T-helper 1 cell (primary cell): ENCODE results near the gene GNG7.
"Not testable (repeated sequence)": the region's sequence is repeated elsewhere in the genome, so short reads cannot be mapped to it uniquely, and the experiment has no call there.

Source experiments
- DNase-seq, 5 donors: peaks; one replicate each; pipeline ENCODE4 v3.0.0-alpha.2; 2012 to 2020

Gene GNG7

DNA sequence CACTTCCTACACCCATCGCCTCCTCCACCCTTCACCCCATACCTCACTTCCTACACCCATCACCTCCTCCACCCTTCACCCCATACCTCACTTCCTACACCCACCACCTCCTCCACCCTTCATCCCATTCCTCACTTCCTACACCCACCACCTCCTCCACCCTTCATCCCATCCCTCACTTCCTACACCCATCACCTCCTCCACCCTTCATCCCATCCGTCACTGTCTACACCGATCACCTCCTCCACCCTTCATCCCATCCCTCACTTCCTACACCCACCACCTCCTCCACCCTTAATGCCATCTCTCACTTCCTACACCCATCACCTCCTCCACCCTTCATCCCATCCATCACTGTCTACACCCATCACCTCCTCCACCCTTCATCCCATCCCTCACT, 10.7 kb upstream of the GNG7 start:
- DNase-seq: not testable (repeated sequence)

DNA sequence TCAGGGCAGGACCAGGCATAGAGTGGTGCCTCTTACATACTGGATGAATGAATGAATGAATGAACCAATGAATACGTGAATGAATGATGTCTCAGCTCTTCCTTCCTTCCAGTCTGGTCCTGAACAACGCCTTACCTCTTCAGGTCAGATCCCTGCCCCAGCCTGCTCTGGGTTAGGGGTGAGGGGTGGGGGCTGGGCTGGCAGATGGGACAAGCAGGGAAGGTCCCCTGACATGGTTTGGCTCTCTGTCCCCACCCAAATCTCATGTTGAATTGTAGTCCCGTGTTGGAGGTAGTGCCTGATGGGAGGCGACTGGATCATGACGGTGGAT, 9.3 kb upstream of the GNG7 start:
- DNase-seq: no peak

DNA sequence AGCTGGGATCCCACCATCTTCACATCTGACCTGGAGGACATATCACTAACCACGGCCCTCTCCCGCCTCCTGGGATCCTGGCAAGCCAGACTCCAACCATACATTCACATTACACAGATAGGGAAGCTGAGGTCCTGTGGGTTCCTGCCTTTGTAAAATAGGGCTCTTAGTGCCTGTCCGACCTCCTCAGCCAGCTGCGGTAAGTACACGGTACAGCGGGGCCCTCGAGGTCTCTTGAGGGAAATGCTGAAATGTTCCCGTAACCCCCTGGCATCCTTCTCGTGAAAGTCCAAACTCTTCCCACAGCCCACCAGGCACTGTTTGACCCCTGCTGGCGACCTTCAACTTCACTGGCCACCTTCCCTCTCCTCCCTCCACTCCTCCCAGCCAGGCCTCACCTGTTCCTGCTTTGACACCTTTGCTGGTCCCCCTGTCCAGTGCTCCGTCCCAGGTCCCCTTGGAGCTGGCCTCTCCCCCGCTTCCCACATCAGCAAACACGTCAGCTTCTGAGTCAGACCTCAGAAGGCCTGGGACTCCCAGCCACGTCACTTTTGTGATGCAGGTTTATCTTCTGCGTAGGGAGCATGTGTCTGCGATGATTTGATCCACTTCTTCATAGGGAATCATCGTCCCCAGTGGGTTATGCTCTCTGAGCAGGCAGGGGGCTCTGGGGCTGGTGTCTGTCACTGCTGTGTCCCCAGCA, 8.8 kb upstream of the GNG7 start:
- no peak for DNase-seq

DNA sequence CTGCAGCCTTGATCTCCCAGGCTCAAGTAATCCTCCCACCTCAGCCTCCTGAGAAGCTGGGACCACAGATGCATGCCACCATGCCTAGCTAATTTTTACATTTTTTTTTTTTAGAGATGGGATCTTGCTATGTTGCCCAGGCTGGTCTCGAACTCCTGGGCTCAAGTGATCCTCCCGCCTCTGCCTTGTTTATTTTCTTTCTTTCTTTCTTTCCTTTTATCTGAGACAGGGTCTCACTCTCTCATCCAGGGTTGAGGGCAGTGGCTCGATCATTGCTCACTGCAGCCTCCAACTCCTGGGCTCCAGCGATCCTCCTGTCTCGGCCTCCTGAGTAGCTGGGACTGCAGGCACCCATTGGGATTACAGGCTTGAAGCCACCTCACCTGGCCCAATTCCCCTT, 3.8 kb upstream of the GNG7 start:
- DNase-seq: no peak

DNA sequence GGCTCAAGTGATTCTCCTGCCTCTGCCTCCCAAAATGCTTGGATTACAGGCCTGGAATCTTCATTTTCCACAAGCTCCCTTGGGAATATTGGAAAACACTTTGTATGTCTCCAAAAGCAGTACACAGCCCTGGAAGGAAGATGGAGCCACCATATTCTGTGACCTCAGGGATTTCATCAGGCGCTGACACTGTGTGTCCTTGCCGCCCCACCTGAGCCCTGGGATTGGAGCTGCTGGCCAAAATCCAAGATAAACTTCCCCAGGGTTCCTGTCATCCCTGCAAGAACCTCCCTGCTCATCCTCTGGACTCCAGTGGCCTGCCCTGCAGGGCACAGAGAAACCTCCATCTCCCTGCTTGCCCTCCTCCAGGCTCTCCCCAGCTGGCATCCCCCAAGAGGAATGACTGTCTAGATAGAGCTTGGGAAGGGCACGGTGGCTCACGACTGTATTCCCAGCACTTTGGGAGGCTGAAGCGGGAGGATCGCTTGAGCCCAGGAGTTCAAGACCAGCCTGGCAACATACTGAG, 1.3 kb upstream of the GNG7 start:
- no peak for DNase-seq

DNA sequence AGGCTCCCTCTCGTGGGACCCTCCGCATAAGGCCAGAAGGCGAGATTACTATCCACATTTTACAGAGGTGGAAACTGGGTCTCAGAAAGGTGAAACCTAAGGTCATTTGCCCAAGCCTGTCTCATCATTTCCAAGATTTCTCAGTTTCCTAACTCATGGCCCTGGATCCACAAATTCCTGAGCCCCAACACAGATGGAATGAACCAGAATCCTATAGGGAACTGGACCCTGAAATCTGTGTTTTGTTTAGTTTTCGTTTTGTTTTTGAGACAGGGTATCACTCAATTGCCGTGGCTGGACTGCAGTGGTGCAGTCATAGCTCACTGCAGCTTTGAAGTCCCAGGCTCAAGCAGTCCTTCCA, 563 bp upstream of the GNG7 start:
- DNase-seq: no peak

DNA sequence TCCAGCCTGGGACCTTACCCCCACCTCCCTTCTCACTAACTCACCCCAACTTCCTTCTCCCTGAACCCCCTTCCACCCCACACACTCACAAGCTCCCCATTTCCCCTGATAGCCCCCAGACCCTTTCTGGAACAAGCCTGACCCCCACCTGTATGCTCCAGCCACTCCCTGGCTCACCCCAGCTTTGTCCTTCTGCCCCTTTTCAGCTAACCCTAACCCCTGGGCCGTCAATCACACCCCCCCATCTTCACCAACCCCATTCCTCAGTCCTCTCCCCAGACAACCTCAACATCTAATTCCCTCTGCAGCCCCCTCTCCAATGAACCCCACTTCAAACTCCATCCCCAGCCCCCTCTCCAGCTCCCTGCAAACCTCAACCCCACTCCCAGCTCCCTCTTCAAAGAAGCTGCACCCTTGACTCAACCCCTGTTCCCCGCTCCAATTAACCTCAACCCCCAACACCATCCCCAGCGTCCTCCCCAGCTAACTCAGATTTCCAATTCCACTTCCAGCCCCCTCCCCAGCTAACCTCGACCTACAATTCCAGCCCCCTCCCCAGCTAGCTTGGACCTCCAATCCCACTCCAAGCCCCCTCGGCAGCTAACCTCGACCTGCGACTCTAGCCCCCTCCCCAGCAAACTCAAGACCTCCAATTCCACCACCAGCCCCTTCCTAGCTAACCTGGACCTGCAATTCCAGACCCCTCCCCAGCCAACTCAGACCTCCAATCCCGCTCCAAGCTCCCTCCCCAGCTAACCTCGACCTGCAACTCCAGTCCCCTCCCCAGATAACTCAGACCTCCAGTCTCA, 929 bp downstream of the GNG7 start:
- DNase-seq: no peak

DNA sequence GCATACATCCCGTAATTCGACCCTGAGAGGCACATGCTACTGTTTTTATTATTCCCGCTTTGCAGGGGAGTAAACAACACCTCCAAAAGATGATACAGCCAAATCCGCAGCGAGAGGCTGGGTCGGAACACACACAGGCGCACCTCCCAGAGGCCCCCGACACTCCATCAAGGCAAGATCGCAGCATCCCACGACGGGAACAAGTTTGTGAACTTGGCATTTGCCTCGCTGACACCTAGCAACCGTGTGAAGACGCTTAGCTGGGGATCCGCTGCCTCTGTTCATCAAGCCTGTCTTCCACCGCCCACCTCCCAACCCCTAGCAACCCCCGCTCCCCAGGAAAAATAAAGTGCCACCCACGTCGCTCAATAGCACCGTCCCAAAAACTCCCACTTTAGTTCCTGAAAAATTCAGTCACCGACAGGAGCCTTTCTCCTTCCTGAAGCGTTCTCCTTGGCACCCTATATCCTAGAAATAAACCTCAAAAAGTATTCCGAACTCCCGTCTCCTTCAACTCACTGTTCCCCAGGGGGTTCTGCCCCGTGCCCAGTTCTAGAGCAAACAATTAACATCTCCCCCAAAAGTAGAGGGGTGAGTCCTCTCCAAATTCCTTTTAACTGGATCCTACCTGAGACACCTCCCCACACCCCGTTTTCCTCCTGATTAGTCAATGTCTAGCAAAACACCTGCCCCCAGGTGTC, 1.7 kb downstream of the GNG7 start:
- no peak for DNase-seq

DNA sequence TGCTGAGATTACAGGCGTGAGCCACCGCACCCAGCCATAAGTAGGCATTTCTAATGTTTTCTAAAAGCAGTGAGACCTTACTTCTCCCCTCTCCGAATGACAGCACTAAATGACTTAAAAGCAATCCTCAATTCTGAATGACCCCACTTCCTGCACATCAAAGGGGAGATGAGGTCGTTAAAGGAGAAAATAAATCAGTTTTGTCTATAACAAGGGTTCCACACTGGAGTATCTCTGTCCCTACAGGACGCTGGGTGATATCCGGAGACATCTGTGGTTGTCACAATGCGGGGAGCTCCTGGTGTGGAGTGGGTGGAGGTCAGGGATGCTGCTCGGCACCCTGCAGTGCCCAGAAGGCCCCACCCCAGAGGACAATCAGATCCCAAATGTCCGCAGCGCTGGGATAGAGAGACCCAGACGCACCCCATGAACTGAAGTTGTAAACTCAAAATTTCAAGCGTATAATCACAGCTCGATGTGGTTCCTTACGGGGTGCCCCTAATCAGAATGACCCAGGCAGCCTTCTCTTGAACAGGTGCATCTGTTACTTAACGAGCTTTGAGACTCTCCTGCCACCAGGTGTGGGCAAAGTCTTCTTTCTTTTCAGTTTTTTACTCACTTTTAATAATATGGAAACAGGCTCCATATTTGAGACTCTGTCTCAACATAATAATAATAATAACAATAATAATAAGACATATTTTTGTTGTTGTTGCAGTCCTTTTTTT, 2.9 kb downstream of the GNG7 start:
- DNase-seq: no peak

DNA sequence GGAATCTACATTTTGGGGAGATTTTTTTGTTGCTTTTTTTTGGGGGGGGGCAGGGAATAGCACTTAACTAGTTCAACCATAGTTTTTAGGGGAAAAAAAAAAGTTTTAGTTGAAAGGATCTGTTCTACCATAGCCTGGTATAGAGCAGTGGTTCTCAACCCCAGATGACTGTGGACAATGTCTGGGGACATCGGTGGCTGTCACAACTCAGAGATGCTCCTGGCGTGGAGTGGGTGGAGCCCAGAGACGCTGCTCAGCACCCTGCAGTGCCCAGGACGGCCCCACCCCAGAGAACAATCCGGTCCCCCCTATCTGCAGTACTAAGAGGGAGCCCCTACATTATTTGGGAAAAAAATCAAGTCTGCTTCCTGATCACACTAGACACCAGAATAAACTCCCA, 8.3 kb downstream of the GNG7 start:
- DNase-seq: no peak

DNA sequence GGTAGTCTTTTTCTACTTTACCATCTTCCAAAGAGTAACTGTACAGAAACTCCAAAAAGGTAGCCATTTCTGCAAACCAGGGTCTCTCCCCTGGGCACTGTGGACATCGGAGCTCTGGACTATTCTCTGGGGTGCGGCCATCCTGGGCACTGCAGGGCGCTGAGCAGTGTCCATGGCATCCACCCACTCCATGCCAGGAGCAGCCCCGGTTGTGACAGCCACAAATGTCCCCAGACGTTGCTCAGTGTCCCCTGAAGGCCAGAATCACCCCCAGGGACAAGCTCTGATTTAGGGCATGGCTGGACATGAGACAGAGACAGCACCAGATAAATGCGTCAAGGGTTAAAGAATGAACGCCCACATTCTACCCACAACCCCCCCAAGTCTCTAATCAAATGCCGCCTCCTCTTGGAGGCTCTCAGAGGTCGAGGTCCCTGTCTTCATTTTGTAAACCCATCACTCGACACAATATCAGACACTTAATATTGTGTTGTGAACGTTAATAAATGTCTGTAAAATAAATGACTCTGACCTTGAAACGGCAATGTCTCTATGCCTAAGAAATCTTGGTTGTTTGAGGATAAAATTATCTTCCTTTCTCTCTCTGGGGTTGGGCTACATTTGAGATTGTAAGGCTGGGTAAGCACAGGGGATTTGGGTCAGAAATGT, 8.9 kb downstream of the GNG7 start:
- no peak for DNase-seq

DNA sequence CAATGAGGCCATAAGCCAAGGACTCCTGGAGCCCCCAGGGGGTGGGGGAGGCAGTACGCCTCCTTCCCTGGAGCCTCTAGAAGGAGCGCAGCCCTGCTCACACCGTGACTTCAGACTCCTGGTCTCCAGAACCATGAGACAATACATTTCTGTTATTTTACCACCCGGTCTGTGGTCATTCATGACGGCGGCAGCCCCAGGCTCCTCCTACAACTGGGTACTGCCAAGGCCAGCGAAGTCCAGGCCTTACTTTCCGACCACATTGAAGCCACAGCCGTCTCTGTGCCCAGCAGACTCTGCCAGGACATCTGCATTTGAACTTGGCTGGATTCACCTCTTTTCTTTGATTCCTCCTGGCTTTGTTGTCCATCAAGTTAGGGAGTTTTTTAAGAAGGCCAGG, 10.5 kb downstream of the GNG7 start:
- DNase-seq: no peak

DNA sequence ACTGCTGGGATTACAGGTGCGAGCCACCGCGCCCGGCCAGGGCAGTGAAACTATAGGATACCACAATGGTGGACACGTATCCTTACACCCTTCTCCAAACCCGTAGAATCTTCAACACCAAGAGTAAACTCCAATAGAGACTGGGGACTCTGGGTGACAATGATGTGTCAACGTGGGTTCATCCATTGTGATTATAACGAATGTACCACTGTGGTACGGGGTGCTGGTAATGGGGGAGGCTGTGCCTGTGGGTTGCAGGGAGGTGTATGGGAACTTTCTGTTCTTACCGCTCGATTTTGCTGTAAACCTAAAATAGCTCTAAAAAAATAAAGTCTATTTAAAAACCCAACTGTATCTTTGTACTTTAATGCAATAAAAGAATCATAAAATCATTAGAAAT, 11.6 kb downstream of the GNG7 start:
- no peak for DNase-seq

DNA sequence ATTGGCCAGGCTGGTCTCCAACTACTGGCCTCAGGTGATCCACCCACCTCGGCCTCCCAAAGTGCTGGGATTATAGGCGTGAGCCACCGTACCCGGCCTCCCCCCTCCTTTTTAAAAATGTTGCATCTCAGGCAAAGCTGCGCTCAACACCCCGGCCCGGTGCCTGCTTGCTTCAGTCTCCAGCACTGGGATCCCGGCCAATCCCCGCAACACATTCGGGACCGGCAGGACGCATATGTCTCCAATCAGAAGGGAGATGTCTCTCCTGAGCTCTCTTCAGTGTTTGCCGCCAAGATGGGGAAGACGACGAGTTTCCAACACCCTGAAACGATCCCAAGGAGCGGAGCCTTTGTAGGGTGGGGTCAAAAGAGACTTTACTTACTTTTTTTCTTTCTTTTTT, 16.1 kb downstream of the GNG7 start:
- no peak for DNase-seq

DNA sequence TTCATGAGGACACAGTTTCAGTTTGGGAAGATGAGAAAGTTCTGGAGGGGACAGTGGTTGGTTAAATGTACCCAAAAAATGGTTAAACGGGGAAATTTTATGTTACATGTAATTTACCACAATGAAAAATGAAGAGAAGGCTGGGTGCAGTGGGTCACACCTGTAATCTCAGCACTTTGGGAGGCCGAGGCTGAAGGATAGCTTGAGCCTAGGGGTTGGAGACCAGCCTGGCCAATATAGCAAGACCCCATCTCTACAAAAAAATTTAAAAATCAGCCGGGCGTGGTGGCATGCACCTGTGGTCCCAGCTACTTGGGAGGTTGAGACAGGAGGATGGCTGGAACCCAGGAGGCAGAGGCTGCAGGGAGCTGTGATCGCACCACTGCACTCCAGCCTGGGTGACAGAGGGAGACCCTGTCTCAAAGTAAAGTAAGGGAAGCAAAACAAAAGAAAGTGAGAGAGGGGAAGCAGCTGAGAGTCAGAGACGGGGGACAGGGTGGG, 17.2 kb downstream of the GNG7 start:
- DNase-seq: no peak

DNA sequence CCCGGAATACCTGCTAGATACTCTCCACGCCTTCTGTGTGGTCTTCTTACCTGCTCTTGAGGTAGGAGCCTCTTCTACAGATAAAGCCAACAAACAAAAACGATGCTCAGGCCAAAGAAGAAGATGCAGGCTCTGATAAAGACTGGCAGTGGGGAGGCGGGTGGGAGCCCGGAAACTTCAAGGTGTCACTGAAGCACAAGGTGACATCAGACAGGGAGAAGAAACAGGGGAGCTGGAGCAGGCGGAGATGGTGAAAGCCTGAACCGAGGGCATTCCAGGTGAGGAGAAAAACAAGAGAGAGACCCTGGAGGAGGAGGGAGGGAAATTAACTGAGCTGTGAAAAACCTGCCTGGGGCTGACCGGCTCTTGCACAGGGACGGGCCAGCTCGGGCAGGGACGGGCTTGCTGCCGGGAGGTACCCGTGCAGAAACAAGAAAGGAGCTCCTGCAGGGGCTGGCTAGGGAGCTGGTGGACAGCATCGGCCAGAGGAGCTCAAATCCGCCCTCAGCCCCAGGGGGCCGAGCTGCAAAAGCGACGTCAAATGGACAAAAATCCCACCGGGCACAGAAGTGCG, 19.0 kb downstream of the GNG7 start:
- DNase-seq: no peak

DNA sequence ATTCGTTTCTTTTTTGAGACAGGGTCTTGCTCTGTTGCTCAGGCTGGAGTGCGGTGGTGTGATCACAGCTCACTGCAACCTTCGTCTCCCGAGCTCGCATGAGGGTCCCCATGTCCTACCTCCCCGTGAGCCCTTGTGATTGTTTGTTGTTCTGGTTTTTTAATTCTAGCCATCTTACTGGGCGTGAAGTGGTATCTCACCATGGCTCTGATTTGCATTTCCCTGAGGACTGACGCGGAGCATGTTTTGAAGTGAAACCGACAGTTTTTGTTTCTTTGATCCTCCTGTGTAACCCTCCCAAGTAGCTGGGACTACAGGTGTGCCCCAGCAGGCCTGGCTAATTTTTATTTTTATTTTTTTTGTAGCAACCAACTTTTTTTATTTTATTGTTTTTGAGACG, 21.7 kb downstream of the GNG7 start:
- no peak for DNase-seq

DNA sequence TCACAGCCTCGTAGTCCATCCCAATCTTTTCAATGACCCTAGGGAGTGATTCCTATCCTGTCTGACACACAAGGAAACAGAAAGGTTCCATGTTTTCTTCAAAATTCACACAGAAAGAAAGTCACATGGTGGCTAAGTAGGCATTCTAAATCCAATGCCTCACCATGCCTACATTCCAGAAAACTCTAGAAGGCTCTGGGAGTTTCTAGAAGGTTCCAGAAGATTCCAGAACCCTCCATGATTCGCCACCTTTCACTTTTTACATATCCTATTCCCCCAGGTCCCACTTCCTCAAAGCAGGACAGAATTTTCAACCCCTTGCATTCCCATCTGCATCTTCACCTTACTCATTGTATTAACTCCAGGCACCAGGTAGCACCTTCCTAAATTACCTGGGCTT, 23.1 kb downstream of the GNG7 start:
- DNase-seq: no peak

DNA sequence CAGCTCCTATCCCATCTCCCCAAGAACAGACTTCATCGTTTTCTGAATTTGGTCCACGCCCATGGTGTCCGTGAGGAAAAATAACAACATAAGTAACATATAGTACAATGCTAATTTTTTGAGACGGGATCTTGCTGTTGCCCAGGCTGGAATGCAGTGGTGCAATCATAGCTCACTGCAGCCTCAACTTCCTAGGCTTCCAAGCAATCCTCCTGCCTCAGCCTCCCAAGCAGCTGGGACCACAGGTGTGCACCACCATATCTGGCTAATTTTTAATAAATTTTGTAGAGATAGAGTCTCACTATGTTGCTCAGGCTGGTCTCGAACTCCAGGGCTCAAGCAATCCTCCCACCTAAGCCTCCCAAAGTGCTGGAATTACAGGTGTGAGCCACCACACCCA, 23.5 kb downstream of the GNG7 start:
- not testable (repeated sequence) for DNase-seq

DNA sequence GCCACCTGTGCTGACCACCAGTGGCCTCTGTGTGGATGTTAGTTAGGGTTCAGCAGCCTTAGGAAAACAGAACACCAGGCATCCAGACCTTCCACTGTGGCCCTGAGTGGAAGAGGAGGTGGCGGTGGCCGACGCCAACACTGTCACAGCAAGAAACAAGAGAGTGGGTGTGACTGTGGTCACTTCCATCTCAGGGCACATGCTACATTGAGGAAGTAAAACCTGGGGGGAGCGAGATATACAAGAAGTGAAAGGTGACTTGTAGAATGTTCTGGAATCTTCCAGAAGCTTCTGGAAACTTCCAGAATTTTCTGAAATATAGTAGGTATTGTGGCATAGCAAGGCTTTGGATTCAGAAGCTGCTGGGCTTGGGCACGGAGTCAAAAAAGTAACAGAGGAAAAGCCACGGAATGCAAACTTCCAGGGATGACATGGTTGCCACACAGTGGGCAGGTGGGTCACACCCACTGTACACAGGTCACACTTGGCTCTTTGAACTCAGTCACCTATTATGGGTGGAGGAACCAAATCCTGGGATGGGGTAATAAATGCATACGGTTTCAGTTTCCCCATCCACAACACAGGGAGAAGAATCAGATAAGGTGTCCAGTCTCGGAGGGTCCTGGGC, 24.3 kb downstream of the GNG7 start:
- no peak for DNase-seq

DNA sequence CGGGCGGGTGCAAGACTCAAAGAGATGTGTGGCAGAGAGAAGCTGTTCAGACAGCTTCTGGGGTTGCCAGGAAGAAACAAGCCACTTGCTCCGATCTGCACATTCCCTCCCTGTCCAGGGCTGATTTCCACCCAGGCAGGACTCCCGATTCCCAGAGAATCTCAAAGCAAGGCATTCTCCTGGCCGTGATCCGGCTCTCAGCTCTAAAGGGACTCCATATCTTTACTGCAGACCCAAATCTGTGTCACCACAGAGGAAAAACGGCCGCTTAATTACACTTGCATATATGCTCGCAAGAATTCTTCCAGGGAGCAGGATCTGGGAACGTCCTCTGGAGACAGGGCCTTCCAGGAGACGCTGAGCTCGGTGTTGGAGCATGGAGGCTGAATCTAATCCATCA, 25.7 kb downstream of the GNG7 start:
- DNase-seq: no peak

DNA sequence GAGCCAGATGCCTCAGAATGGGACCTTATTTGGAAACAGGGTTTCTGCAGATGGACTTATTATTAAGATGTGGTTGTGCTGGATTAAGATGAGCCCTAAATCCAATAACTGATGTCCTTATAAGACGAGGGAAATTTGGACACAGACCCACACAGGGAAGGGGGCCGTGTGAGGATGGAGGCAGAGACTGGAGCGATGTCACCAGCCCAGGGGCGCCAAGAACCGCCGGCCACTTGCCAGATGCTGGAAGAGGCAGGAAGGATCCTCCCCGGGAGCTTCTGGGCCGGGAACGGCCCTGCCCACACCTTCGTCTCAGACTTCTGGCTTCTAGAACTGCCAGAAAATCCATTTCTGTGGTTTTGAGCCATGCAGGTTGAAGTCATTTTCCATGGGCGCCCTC, 26.6 kb downstream of the GNG7 start:
- no peak for DNase-seq
